Muscle layer of colon (tissue), 2 donors: ENCODE data around the gene APIP.

Experiments
- H3K27ac ChIP-seq: one replicate; pipeline ENCODE4 v1.7.0; 2013; ENCODE audit warnings: low read depth, mild to moderate bottlenecking, low read length, moderate library complexity
- H3K27me3 ChIP-seq, 2 donors: one replicate each; pipeline ENCODE4 v1.7.0; 2013; ENCODE audit warnings: low read length in 2 of 2, mild to moderate bottlenecking in 2 of 2; ENCODE audit not compliant: insufficient read depth in 2 of 2, control insufficient read depth in 1 of 2
- H3K36me3 ChIP-seq: one replicate; pipeline ENCODE4 v1.7.0; 2013; ENCODE audit warnings: mild to moderate bottlenecking, low read length; ENCODE audit not compliant: insufficient read depth
- H3K4me1 ChIP-seq: one replicate; pipeline ENCODE4 v1.7.0; 2013; ENCODE audit warnings: mild to moderate bottlenecking, low read length; ENCODE audit not compliant: insufficient read depth
- H3K4me3 ChIP-seq, 2 donors: one replicate each; pipeline ENCODE4 v1.7.0; 2013; ENCODE audit warnings: low read length in 2 of 2, low read depth in 1 of 2, mild to moderate bottlenecking in 1 of 2, moderate library complexity in 1 of 2
- H3K9ac ChIP-seq: one replicate; pipeline ENCODE4 v1.7.0; 2013; ENCODE audit warnings: low read length
- H3K9me3 ChIP-seq: one replicate; pipeline ENCODE4 v1.7.0; 2013; ENCODE audit warnings: mild to moderate bottlenecking, low read length
- donor health status: abdominal sarcoma.
- donor health status: Adenocarcinoma of cecum.

Gene APIP, protein sequence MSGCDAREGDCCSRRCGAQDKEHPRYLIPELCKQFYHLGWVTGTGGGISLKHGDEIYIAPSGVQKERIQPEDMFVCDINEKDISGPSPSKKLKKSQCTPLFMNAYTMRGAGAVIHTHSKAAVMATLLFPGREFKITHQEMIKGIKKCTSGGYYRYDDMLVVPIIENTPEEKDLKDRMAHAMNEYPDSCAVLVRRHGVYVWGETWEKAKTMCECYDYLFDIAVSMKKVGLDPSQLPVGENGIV

DNA sequence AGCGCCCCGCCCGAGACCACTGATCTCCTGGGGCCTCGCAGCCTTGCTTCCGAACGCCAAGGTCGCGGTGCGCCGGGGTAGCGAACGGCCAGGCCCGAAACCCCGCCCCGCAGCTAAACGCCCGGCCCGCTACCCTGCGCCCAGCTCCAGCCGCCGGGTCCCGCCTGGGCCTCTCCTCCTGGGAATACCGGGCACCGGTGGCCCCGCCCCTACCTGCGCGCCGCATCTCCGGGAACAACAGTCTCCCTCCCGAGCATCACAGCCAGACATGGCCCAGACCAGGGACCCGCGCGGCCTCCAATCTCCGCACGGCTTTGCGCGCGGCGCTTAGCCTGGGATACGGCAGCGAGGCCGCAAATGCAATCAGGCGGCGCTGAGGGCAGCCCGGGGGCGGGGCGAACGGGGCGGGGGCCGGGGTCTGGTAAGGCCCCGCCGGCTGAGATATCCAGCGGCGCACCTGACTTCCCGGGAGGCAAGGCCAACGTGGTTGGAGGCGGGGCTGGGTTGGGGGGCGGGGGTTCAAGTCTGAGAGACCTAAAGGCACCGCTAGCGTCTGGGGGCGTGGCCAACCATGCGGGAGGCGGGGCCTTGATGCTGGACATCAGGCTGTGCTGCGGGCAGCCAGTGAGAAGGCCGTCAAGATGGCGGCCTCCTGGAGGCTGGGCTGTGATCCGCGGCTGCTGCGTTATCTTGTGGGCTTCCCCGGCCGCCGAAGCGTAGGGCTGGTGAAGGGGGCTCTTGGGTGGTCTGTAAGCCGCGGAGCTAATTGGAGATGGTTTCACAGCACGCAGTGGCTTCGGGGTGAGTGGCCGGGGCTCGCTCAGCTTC is at the start of gene APIP, which contains the start of gene PDHX:
TSS of gene APIP (minus strand) at position 365 of the 828 bp plus-strand sequence. CDS start at position 270, 95 bp downstream.
TSS of gene PDHX (plus strand) at position 604 of the 828 bp plus-strand sequence. CDS start at position 642, 38 bp downstream.
- Histone ChIP-seq H3K4me1 (peaks cover 28% of the 10 kb centered on the region), H3K9me3 (no peaks in the 10 kb centered on the region), H3K27me3 (no peaks in the 10 kb centered on the region), H3K9ac (peak within 1 kb of the TSS; percentile 96), H3K27ac (peak within 1 kb of the TSS; percentile 80), H3K36me3 (no peaks in the 10 kb centered on the region), H3K4me3 (peak within 1 kb of the TSS; percentile 90 to 96)

DNA sequence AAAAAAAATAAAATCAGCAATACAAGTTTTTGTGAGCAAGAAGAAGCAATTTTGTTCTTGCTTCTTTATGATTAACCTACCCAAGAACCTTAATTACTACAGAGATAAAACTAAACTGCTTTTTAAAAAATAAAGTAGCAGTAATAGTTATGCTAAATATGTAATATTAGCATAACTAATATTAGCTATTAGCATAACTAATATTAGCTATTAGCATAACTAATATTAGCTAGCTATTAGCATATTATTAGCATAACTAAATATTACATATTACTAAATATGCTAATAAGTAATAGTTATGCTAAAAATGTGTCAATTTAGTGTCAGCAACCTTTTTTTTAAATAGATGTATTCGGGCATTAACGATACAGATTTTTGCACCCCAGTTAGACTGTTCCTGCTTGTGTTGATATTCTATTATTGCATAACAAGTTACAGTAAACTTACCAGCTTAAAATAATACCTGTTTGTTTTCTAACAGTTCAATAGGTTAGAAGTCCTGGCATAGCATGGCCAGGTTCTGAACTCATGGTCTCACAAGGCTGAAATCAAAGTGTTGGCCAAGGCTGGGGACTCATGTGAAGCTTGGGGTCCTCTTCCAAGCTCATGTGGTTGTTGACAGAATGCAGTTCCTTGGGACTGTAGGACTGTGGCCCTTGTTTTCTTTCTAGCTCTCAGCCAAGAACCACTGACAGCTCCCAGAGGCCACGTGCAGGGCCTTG is 48.6 kb upstream of the APIP start:
- Histone ChIP-seq H3K4me3 (no peak overlapping the region), H3K9ac (no peak overlapping the region), H3K9me3 (no peaks in the 10 kb centered on the region), H3K27ac (no peak overlapping the region), H3K36me3 (no peaks in the 10 kb centered on the region), H3K4me1 (no peaks in the 10 kb centered on the region), H3K27me3 (no peaks in the 10 kb centered on the region)

DNA sequence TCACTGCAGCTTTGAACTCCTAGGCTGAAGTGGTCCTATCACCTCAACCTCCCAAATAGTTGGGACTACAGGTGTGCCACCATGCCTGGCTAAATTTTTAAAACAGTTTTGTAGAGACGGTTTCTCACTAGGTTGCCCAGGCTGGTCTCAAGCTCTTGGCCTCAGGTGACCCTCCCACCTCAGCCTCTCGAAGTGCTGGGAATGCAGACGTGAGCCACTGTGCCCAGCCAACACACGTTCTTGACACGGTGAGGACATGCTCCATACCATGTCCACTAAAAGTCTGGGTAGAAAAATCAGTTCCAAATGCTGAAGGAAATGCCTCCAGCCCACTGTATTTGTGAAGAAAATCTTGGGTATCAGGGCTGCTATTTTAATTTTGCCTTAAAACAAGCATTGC is 47.2 kb upstream of the APIP start:
- Histone ChIP-seq H3K4me3 (no peak overlapping the region), H3K27ac (no peak overlapping the region), H3K9me3 (no peaks in the 10 kb centered on the region), H3K27me3 (no peaks in the 10 kb centered on the region), H3K4me1 (no peaks in the 10 kb centered on the region), H3K36me3 (no peaks in the 10 kb centered on the region), H3K9ac (no peak overlapping the region)

DNA sequence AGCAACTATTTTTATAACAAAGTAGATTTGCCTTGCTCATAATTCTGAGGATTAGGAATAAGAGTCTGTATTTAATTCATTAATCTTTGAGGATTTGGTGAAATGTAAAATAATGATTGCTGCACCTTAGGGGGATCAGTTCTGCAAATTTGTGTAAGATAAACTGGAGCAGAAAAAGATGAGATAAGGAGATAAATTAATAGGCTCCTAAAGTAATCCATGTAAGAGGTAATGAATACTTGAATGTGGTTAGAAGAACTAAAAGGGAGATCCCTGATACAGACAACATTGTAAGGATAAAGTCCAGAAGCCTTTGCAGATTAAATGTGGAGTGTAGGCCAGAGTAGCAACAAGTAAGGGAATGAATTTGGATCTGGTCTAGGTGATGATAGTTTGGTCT is 45.9 kb upstream of the APIP start:
- no peaks in the 10 kb centered on the region for H3K4me1 ChIP-seq
- H3K4me3 ChIP-seq = no peak overlapping the region
- H3K36me3 ChIP-seq = no peaks in the 10 kb centered on the region
- no peak overlapping the region for H3K9ac ChIP-seq
- H3K27ac ChIP-seq = no peak overlapping the region
- no peaks in the 10 kb centered on the region for H3K27me3 ChIP-seq
- no peaks in the 10 kb centered on the region for H3K9me3 ChIP-seq

DNA sequence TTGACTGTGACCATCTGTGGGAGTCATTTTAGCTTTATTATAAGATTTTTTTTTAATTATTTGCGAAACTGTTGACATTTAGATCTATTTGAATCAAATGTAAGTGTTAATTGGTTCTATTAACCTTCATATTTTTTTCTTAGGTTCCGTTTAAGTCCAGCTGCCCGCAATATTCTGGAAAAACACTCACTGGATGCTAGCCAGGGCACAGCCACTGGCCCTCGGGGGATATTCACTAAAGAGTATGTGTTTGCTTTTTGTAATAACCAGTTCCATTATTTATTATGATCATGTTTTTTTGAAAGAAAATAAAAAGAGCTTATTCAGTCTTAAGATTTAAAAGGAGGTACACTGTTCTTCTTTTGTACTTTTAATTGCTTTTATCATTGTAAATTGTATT is 44.1 kb upstream of the APIP start:
- Histone ChIP-seq H3K4me1 (no peaks in the 10 kb centered on the region), H3K36me3 (no peaks in the 10 kb centered on the region), H3K4me3 (no peak overlapping the region), H3K9ac (no peak overlapping the region), H3K27ac (no peak overlapping the region), H3K27me3 (no peaks in the 10 kb centered on the region), H3K9me3 (no peaks in the 10 kb centered on the region)

DNA sequence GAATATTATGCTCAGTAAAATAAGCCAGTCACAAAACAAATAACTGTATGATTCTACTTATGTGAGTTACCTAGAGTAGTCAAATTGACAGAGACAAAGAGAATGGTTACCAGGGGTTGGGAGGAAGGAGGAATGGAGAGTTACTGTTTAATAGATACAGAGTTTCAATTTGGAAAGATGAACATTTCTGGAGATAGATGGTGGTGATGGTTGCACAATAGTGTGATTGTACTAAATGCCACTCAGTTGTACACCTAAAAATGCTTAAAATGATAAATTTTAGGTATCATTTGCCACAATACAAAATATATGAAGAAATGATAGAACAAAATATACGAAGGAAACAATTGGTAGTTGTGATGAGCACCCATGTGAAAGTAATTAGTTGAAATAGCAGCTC is 43.6 kb upstream of the APIP start:
- no peaks in the 10 kb centered on the region for H3K36me3 ChIP-seq
- H3K9me3 ChIP-seq = no peaks in the 10 kb centered on the region
- no peak overlapping the region for H3K9ac ChIP-seq
- H3K4me3 ChIP-seq = no peak overlapping the region
- H3K27ac ChIP-seq = no peak overlapping the region
- H3K4me1 ChIP-seq = no peaks in the 10 kb centered on the region
- no peaks in the 10 kb centered on the region for H3K27me3 ChIP-seq

DNA sequence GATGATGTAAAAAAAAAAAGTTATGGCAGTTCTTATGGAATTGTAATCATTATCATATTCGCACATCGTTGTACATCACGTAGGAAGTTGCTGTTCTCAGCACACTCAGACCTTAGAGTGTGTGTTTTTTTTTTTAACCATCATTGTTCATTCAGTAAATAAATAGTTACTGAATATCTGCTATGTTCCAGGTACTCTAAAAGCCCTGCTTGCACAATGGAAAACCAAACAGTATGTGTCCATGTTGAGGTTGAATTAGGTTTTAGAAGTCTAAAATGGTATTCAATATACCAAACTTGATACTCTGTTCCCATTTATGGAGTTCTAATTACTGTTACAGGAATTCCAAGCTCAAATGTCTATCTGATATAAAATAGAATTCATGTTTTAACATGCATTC is 41.4 kb upstream of the APIP start:
- no peaks in the 10 kb centered on the region for H3K27me3 ChIP-seq
- no peaks in the 10 kb centered on the region for H3K4me1 ChIP-seq
- H3K27ac ChIP-seq = no peak overlapping the region
- peaks cover 5% of the 10 kb centered on the region for H3K36me3 ChIP-seq
- H3K9ac ChIP-seq = no peak overlapping the region
- H3K4me3 ChIP-seq = no peak overlapping the region
- H3K9me3 ChIP-seq = no peaks in the 10 kb centered on the region

DNA sequence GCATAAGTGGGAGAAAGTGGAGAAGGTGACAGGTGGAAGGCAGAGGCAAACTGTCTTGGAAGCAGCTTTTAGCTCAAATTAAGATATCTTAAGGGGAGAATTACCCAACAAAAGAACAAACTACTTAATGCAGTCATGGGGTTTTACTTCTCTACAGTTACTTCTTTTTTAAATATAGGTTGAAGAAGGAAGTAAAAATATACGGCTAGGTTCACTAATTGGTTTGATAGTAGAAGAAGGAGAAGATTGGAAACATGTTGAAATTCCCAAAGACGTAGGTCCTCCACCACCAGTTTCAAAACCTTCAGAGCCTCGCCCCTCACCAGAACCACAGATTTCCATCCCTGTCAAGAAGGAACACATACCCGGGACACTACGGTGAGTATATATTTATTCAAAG is 41.0 kb upstream of the APIP start:
- no peak overlapping the region for H3K4me3 ChIP-seq
- H3K27ac ChIP-seq = no peak overlapping the region
- H3K9ac ChIP-seq = no peak overlapping the region
- H3K27me3 ChIP-seq = no peaks in the 10 kb centered on the region
- no peaks in the 10 kb centered on the region for H3K4me1 ChIP-seq
- H3K36me3 ChIP-seq = peaks cover 5% of the 10 kb centered on the region
- H3K9me3 ChIP-seq = no peaks in the 10 kb centered on the region

DNA sequence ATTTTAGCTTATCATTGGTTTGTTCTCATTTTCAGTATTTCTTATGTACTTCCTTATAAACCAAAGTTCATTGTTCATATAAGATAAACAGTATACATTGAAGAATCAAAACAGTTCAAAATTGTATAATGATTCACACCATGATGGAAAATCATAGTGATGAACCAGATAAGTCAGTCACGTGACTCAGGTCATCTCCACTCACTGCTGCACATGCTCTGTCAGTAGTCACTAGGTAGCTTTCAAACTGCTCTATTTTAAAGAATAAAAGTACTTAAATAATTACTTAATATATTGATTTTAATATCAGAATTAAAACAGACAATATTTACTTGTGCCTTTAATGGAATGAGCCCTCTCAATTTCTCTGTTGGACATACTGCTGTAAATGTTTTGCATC is 37.8 kb upstream of the APIP start:
- H3K4me3 ChIP-seq = no peak overlapping the region
- H3K27me3 ChIP-seq = no peaks in the 10 kb centered on the region
- H3K9me3 ChIP-seq = no peaks in the 10 kb centered on the region
- H3K9ac ChIP-seq = no peak overlapping the region
- peaks cover 5% of the 10 kb centered on the region for H3K36me3 ChIP-seq
- H3K4me1 ChIP-seq = peaks cover 2% of the 10 kb centered on the region
- H3K27ac ChIP-seq = no peak overlapping the region

DNA sequence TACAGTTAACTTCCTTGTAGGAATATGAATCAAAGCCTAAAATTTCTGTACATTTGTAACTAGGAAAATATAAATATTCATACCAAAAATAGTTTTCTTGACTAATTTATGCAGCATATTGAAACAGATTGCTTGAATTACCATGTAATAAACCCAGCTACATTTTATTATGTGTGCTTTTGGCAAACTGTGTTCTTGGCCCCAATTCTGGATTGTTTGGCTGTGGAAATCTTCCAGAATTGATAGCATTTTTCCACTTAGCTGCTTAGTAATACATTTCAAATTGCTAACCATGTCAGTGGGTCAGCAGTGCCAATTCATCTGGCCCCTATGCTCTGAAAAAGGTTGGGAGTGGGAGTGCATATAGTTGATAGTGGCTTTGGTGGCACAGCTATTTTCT is 32.5 kb upstream of the APIP start:
- peaks cover 5% of the 10 kb centered on the region for H3K4me1 ChIP-seq
- no peak overlapping the region for H3K27ac ChIP-seq
- no peaks in the 10 kb centered on the region for H3K27me3 ChIP-seq

DNA sequence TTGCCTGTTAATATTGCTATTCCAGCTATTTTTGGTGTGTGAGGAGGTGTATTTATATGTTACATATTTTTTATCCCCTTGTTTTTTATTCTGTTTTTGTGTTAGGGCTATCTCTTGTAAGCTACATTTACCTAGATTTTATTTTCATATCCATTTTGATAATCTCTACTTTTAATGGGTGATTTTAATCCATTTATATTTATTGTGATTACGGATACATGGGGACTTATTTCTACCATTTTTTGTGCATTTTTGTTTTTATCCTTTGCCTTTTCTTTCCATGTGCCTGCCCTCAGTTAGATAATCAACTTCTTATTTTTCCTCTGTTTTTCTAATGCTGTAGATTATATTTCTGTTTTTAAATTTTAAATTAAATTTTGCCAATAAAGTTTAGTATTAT is 28.5 kb upstream of the APIP start:
- H3K27ac ChIP-seq = no peak overlapping the region
- no peaks in the 10 kb centered on the region for H3K27me3 ChIP-seq
- no peak overlapping the region for H3K4me3 ChIP-seq
- no peak overlapping the region for H3K9ac ChIP-seq
- H3K36me3 ChIP-seq = no peaks in the 10 kb centered on the region
- H3K9me3 ChIP-seq = no peaks in the 10 kb centered on the region
- H3K4me1 ChIP-seq = peaks cover 5% of the 10 kb centered on the region

More for the DNA sequence above, 32.5 kb upstream of the APIP start:
- no peaks in the 10 kb centered on the region for H3K36me3 ChIP-seq
- H3K9ac ChIP-seq = no peak overlapping the region
- no peaks in the 10 kb centered on the region for H3K9me3 ChIP-seq
- H3K4me3 ChIP-seq = no peak overlapping the region
